Measurements from ENCODE around the gene ITGA2B. TPM values are rescaled to one million over a fixed set of nuclear protein-coding genes. Genes with fewer than 3 reads are reported as not detected.
"Not testable (repeated sequence)": the region's sequence is repeated elsewhere in the genome, so short reads cannot be mapped to it uniquely, and the experiment has no call there.

Gene ITGA2B
- total and polyA plus RNA-seq, 5 donors from 2014 or later, result 19.5 TPM; not detected in 4

DNA sequence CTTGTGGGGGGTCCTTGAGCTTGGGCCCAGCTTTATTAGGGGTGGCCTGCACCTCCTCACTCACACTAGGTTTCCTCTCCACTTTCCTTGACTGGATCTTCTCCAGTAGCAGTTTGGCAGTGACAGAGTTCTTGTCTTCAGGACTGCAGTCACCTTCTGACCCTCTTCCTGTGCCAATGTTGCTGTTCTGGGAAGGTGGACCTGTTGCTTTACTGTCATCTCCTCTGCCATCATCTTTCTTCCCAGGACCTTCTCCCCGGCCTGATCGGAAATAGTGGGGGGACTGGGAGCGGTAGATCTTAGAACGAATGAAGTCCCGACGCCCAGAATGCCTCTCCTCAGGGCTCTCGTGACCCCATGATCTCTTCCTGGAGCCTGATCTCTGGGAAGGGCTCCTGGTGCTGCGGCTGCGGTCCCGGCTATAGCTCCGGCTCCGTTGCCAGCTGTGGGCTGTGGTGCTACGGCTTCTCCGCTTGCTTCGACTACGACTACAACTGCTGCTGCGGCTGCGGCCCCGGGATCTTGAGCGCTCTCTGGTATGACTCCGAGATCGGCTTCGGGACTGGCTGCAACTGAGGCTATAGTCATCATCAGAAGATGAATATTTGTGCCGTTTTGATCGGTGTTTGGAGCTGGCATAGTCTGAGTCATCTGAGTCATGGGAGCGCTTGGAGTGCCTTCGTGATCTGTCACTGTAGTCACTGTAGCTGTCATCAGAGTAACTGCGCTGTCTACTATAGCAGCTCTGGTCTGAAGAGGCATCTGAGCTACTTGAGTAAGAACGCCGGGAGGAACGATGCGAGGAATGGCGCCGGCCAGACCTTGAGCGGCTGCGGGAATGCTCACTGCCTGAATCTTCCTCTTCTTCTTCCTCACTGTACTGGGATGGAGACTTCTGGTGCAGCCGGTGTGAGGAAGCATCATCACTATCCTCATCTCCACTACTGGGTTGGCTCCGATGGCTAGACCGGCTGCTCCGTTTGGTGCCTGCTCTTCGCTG lies 9.5 kb upstream of the ITGA2B start:
- peaks cover 44% of the 10 kb centered on the region for H3K36me3 Mint-ChIP-seq
- H3K36me3 ChIP-seq (ENCODE audit: control insufficient read depth, insufficient read depth, low read length), result peaks cover 51% of the 10 kb centered on the region

DNA sequence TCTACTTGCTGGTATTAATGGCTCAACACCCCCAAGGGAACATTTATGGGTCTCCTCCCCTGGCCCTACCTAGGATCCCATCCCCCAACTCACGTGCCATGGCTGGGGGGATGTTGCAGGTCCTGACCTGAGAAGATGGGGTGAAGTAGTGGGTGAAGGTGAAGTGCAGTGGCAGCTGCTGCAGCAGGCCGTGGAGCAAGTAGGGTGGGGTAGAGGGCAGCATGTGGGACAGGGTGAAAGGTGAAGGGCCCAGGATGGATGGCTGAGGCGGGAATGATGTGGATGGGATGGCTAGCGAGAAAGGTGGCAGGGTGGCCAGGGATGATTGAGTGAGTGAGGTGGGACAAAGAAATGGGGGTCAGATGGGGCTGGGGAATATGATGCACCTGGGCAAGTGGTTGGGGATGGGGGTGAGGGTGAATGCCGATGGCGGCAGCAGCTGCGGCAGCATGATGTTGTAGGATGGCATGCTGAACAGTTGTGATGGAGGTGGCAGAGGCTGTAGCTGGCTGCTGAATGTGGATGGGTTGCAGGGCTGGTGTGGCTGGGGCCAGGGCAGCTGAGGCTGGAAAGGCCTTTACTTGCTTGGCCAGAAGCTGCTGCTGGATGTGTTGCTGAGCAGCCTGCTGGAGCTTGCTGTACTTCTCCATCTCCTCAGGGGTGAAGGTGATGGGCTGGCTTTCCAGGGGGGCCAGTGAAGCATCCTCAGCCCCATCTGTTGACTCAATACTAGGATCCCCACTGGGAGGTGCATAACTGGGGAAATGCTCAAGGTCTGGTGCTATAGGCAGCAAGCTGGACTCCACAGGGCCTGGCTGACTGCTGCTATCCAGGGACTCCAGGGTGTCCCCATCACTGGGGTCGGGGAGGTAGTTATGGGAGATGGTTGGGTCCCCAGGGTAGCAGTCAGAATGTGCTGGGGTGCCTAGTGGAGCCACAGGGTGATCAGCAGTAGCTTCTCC lies 8.3 kb upstream of the ITGA2B start:
- no peak for DNase-seq
- no peaks in the 10 kb centered on the region for H3K4me1 ChIP-seq (ENCODE audit: control insufficient read depth, insufficient read depth, low read length, poor library complexity, severe bottlenecking)
- peaks cover 0 to 4% (median 3%) of the 10 kb centered on the region in 4 donors for H3K4me1 Mint-ChIP-seq
- H3K36me3 ChIP-seq (ENCODE audit: control insufficient read depth, insufficient read depth, low read length), result peaks cover 49% of the 10 kb centered on the region
- H3K27ac ChIP-seq (ENCODE audit: insufficient read depth, low read length, poor library complexity, severe bottlenecking), result no peak overlapping the region
- H3K9me3 ChIP-seq (ENCODE audit: control insufficient read depth in 2 of 2, low read length in 2 of 2), result no peaks in the 10 kb centered on the region
- H3K27me3 ChIP-seq (ENCODE audit: control insufficient read depth, insufficient read depth, low read length), result no peaks in the 10 kb centered on the region
- no peak overlapping the region for H3K4me3 ChIP-seq (ENCODE audit: low read depth, low read length)
- no peak overlapping the region for H3K4me3 Mint-ChIP-seq
- peaks cover 44% of the 10 kb centered on the region for H3K36me3 Mint-ChIP-seq
- peak in 1 of 2 donors; percentile 15 for ATAC-seq (ENCODE audit: low read depth in 2 of 2)
- H3K27ac Mint-ChIP-seq, result peak overlapping the region in 1 of 3 donors; percentile 43
- peaks cover 0 to 2% (median 0%) of the 10 kb centered on the region in 7 donors for H3K9me3 Mint-ChIP-seq
- no peaks in the 10 kb centered on the region for H3K27me3 Mint-ChIP-seq

More for the DNA sequence above, 9.5 kb upstream of the ITGA2B start:
- ATAC-seq (ENCODE audit: low read depth in 2 of 2), result no peak
- no peaks in the 10 kb centered on the region for H3K9me3 ChIP-seq (ENCODE audit: control insufficient read depth in 2 of 2, low read length in 2 of 2)
- no peaks in the 10 kb centered on the region for H3K4me1 ChIP-seq (ENCODE audit: control insufficient read depth, insufficient read depth, low read length, poor library complexity, severe bottlenecking)
- H3K4me3 ChIP-seq (ENCODE audit: low read depth, low read length), result no peak overlapping the region
- no peak overlapping the region for H3K27ac ChIP-seq (ENCODE audit: insufficient read depth, low read length, poor library complexity, severe bottlenecking)
- no peaks in the 10 kb centered on the region for H3K27me3 ChIP-seq (ENCODE audit: control insufficient read depth, insufficient read depth, low read length)
- Mint-ChIP-seq H3K9me3 (peaks cover 0 to 2% (median 0%) of the 10 kb centered on the region in 7 donors), H3K27me3 (no peaks in the 10 kb centered on the region), H3K4me3 (no peak overlapping the region), H3K27ac (peak overlapping the region in 2 of 3 donors; percentile 26 to 94), H3K4me1 (peaks cover 0 to 4% (median 3%) of the 10 kb centered on the region in 4 donors)
- DNase-seq, result no peak

DNA sequence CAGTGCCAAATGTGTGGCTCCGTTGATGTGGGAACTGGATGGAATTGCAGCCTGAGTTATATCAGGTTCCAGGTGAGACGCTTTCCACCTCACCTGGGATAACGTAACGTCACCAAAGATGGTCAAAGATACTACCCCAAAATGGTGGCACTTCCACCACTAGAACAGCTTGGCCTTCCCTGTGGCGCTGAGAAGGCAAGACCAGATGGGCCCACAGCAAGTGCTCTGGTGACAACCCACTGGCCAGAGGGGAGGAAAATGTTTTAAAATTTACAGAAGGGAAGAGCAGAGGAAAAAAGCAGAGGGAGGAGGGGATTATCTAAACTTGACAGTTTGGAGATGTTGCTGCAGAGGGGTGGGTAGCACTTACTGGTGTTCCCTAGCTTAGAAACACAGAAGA lies 7.5 kb upstream of the ITGA2B start:
- H3K36me3 Mint-ChIP-seq, result peaks cover 38% of the 10 kb centered on the region
- Histone ChIP-seq H3K4me3 (ENCODE audit: low read depth, low read length) (no peak overlapping the region), H3K27me3 (ENCODE audit: control insufficient read depth, insufficient read depth, low read length) (no peaks in the 10 kb centered on the region), H3K9me3 (ENCODE audit: control insufficient read depth in 2 of 2, low read length in 2 of 2) (no peaks in the 10 kb centered on the region), H3K27ac (ENCODE audit: insufficient read depth, low read length, poor library complexity, severe bottlenecking) (no peak overlapping the region), H3K4me1 (ENCODE audit: control insufficient read depth, insufficient read depth, low read length, poor library complexity, severe bottlenecking) (no peaks in the 10 kb centered on the region), H3K36me3 (ENCODE audit: control insufficient read depth, insufficient read depth, low read length) (peaks cover 45% of the 10 kb centered on the region)
- no peaks in the 10 kb centered on the region for H3K27me3 Mint-ChIP-seq
- ATAC-seq (ENCODE audit: low read depth in 2 of 2), result no peak
- H3K9me3 Mint-ChIP-seq, result peaks cover 0 to 2% (median 0%) of the 10 kb centered on the region in 7 donors
- H3K27ac Mint-ChIP-seq, result peak overlapping the region in 1 of 3 donors; percentile 3
- H3K4me1 Mint-ChIP-seq, result peaks cover 0 to 4% (median 3%) of the 10 kb centered on the region in 4 donors
- DNase-seq, result no peak
- no peak overlapping the region for H3K4me3 Mint-ChIP-seq

DNA sequence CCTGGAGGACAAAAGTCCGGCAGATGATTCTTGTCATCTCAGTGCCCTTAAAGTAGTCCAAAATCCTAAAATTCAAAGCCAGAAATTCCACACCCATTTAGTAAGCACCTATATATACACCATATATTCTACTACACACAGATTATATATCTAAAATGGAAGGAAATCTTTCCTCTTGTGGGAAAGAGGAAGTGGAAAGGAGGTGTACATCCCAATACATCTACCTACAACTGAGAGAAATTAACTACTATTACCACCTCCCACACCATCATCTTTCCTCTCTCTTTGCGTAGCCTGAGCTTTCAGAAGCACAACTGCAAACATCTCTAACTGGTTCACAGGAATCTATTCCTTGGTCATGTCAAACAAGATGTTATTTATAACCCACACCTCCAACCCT lies 5.4 kb upstream of the ITGA2B start:
- Mint-ChIP-seq H3K36me3 (peaks cover 24% of the 10 kb centered on the region), H3K4me3 (peak overlapping the region in 1 of 4 donors; percentile 5), H3K4me1 (peaks cover 0 to 6% (median 2%) of the 10 kb centered on the region in 4 donors), H3K27ac (no peak overlapping the region), H3K9me3 (no peaks in the 10 kb centered on the region), H3K27me3 (no peaks in the 10 kb centered on the region)
- peaks cover 26% of the 10 kb centered on the region for H3K36me3 ChIP-seq (ENCODE audit: control insufficient read depth, insufficient read depth, low read length)
- H3K4me3 ChIP-seq (ENCODE audit: low read depth, low read length), result no peak overlapping the region
- H3K27ac ChIP-seq (ENCODE audit: insufficient read depth, low read length, poor library complexity, severe bottlenecking), result no peak overlapping the region
- H3K27me3 ChIP-seq (ENCODE audit: control insufficient read depth, insufficient read depth, low read length), result no peaks in the 10 kb centered on the region
- no peaks in the 10 kb centered on the region for H3K4me1 ChIP-seq (ENCODE audit: control insufficient read depth, insufficient read depth, low read length, poor library complexity, severe bottlenecking)
- H3K9me3 ChIP-seq (ENCODE audit: control insufficient read depth in 2 of 2, low read length in 2 of 2), result no peaks in the 10 kb centered on the region
- ATAC-seq (ENCODE audit: low read depth in 2 of 2) (no peak), DNase-seq (no peak)

DNA sequence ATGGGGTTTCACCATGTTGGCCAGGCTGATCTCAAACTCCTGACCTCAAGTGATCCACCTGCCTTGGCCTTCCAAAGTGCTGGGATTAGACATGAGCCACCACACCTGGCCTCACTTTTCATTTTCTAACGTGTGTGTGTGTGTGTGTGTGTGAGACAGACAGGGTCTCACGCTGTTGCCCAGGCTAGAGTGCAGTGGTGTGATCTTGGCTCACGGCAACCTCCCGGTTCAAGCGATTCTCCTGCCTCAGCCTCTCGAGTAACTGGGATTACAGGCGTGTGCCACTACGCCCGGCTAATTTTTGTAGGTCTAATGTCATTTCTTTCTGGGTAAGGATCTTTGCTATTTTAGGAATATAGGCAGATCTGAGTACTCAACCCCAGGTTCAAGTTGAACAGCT lies 4.7 kb upstream of the ITGA2B start:
- not testable (repeated sequence) for H3K27me3 Mint-ChIP-seq; H3K9me3 Mint-ChIP-seq; H3K27me3 ChIP-seq (ENCODE audit: control insufficient read depth, insufficient read depth, low read length); H3K27ac ChIP-seq (ENCODE audit: insufficient read depth, low read length, poor library complexity, severe bottlenecking); H3K9me3 ChIP-seq (ENCODE audit: control insufficient read depth in 2 of 2, low read length in 2 of 2); DNase-seq; H3K4me1 ChIP-seq (ENCODE audit: control insufficient read depth, insufficient read depth, low read length, poor library complexity, severe bottlenecking); H3K4me3 Mint-ChIP-seq; ATAC-seq (ENCODE audit: low read depth in 2 of 2); H3K4me1 Mint-ChIP-seq; H3K4me3 ChIP-seq (ENCODE audit: low read depth, low read length); H3K27ac Mint-ChIP-seq
- peaks cover 19% of the 10 kb centered on the region for H3K36me3 ChIP-seq (ENCODE audit: control insufficient read depth, insufficient read depth, low read length)
- H3K36me3 Mint-ChIP-seq, result peaks cover 16% of the 10 kb centered on the region

DNA sequence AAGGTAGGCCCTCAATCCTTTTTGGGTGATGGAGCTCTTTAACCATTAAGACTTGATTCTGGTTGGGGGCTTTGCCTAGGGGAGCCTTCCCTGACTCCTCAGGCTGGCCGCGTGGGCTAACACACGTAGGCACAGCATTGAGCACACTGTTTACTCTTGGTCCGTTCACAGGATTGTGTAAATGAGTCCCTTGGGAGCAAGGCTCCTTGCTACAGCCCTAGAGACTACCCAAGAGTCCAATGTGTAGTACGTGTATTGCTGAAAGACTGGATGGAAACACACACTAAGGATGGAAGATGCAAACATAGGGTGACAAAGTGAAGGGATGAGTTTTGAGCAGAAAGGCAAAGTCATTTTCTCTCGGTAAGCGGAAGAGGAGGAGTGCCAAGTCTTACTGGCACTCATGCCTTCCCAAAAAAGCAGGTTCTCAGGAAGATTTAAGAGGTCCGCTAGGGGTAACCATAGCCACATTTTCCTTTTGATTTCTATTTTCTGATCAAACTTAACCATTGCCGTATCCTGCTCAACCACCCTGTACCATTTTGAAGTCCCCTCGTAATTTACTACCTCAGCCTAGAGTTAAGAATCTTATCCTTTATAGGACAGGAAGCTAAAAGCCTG lies 911 bp upstream of the ITGA2B start:
- no peak overlapping the region for H3K27ac ChIP-seq (ENCODE audit: insufficient read depth, low read length, poor library complexity, severe bottlenecking)
- H3K4me1 ChIP-seq (ENCODE audit: control insufficient read depth, insufficient read depth, low read length, poor library complexity, severe bottlenecking), result peaks cover 7% of the 10 kb centered on the region
- H3K27me3 ChIP-seq (ENCODE audit: control insufficient read depth, insufficient read depth, low read length), result peaks cover 5% of the 10 kb centered on the region
- DNase-seq (no peak), ATAC-seq (ENCODE audit: low read depth in 2 of 2) (no peak)
- no peak overlapping the region for H3K4me3 ChIP-seq (ENCODE audit: low read depth, low read length)
- no peaks in the 10 kb centered on the region for H3K36me3 Mint-ChIP-seq
- H3K9me3 Mint-ChIP-seq, result no peaks in the 10 kb centered on the region
- no peaks in the 10 kb centered on the region for H3K9me3 ChIP-seq (ENCODE audit: control insufficient read depth in 2 of 2, low read length in 2 of 2)
- H3K36me3 ChIP-seq (ENCODE audit: control insufficient read depth, insufficient read depth, low read length), result no peaks in the 10 kb centered on the region
- H3K4me3 Mint-ChIP-seq, result no peak overlapping the region
- no peak overlapping the region for H3K27ac Mint-ChIP-seq
- H3K4me1 Mint-ChIP-seq, result peaks cover 0 to 13% (median 3%) of the 10 kb centered on the region in 4 donors
- peaks cover 16% of the 10 kb centered on the region for H3K27me3 Mint-ChIP-seq

DNA sequence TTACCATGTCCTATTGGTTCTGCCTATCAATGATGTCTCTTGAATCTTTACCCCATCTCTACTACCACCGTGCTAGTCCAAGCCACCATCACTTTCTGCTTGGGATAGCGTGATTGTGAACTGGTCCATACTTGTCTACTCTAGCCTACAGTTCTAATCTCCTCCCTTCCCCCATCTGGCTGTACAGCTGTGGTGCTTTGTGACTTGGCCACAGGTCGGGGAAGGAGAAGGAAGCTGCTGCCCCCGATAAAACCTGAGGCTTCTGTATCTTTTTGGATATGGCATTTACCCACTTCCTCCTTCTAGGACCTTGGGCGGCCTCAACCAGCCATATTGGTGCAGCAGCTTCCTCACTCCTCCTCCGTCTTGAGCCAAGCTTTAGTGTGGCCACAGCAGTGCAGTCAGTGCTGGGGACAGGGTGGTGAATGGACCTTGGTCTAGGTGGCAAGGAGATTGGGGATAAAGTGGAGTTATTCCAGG lies 314 bp upstream of the ITGA2B start:
- peak overlapping the region in 1 of 4 donors; percentile 66 for H3K4me3 Mint-ChIP-seq

More for the DNA sequence above, 314 bp upstream of the ITGA2B start:
- Histone ChIP-seq H3K4me3 (ENCODE audit: low read depth, low read length) (no peak overlapping the region), H3K9me3 (ENCODE audit: control insufficient read depth in 2 of 2, low read length in 2 of 2) (no peaks in the 10 kb centered on the region), H3K4me1 (ENCODE audit: control insufficient read depth, insufficient read depth, low read length, poor library complexity, severe bottlenecking) (peaks cover 13% of the 10 kb centered on the region), H3K36me3 (ENCODE audit: control insufficient read depth, insufficient read depth, low read length) (no peaks in the 10 kb centered on the region), H3K27ac (ENCODE audit: insufficient read depth, low read length, poor library complexity, severe bottlenecking) (no peak overlapping the region), H3K27me3 (ENCODE audit: control insufficient read depth, insufficient read depth, low read length) (peaks cover 5% of the 10 kb centered on the region)
- Mint-ChIP-seq H3K27me3 (peaks cover 20% of the 10 kb centered on the region), H3K4me1 (peaks cover 0 to 17% (median 3%) of the 10 kb centered on the region in 4 donors), H3K27ac (peak overlapping the region in 1 of 3 donors; percentile 85), H3K9me3 (no peaks in the 10 kb centered on the region), H3K36me3 (no peaks in the 10 kb centered on the region)
- DNase-seq, result no peak
- ATAC-seq (ENCODE audit: low read depth in 2 of 2), result no peak
